HEK293T (cell line): ENCODE results near the gene KCTD13.

Experiments
- FOXK2 ChIP-seq: fragments of 450-650 bp; IDR thresholded peaks from 2 replicates; pipeline ENCODE4 v1.6.1; 2016; ENCODE audit warnings: mild to moderate bottlenecking
- PKNOX1 ChIP-seq: fragments of 450-650 bp; IDR thresholded peaks from 2 replicates; pipeline ENCODE4 v1.6.1; 2016
- SP1 ChIP-seq: fragments of 450-650 bp; IDR thresholded peaks from 2 replicates; pipeline ENCODE4 v1.6.1; 2017

GRCh38 chr16:29926711-29927052 is 656 bp upstream of the KCTD13 start:
- TF ChIP-seq FOXK2 (no peak), SP1 (no peak), PKNOX1 (no peak)
